MCF 10A (cell line): ENCODE results near the gene ZNF480. TPM values are rescaled to one million over a fixed set of nuclear protein-coding genes. Genes with fewer than 3 reads are reported as not detected.

Experiments
- BruUV-seq: library from RNA; stranded (reverse); fragments of 400-500 nt; replicated peaks from 2 replicates; lab custom pipeline; 2021; lab: Mats Ljungman, UMichigan
- CTCF ChIA-PET: fragments of 300-600 bp; sonication (Branson Sonifier 250); formaldehyde crosslinking; extraction: SDS; loops from one replicate; lab custom pipeline; 2021; ENCODE audit warnings: antibody characterized with exemption, inconsistent platforms; lab: Yijun Ruan, JAX
- POLR2A ChIA-PET: fragments of 300-600, 350-650 bp; sonication (Branson Sonifier 250); formaldehyde crosslinking; extraction: SDS; loops from one replicate; lab custom pipeline; 2020; ENCODE audit warnings: antibody characterized with exemption, inconsistent platforms; lab: Yijun Ruan, JAX
- DNase-seq: peaks from one replicate; pipeline ENCODE4 v3.0.0-alpha.2; 2018; ENCODE audit not compliant: unreplicated experiment
- H3K27ac Mint-ChIP-seq: one replicate; pipeline ENCODE4 v1.8.0; 2022; ENCODE audit warnings: mild to moderate bottlenecking, low read depth, mixed read lengths; ENCODE audit not compliant: unreplicated experiment
- H3K27me3 Mint-ChIP-seq: one replicate; pipeline ENCODE4 v1.8.0; 2022; ENCODE audit warnings: mixed read lengths; ENCODE audit not compliant: insufficient read depth, unreplicated experiment
- H3K36me3 Mint-ChIP-seq: one replicate; pipeline ENCODE4 v1.8.0; 2022; ENCODE audit warnings: mild to moderate bottlenecking, moderate library complexity, mixed read lengths; ENCODE audit not compliant: insufficient read depth, unreplicated experiment
- H3K4me1 Mint-ChIP-seq: one replicate; pipeline ENCODE4 v1.8.0; 2022; ENCODE audit warnings: mixed read lengths; ENCODE audit not compliant: insufficient read depth, unreplicated experiment
- H3K4me3 Mint-ChIP-seq: one replicate; pipeline ENCODE4 v1.8.0; 2022; ENCODE audit warnings: mild to moderate bottlenecking, moderate library complexity, mixed read lengths; ENCODE audit not compliant: unreplicated experiment
- H3K9me3 Mint-ChIP-seq: one replicate; pipeline ENCODE4 v1.8.0; 2022; ENCODE audit warnings: mixed read lengths; ENCODE audit not compliant: unreplicated experiment
- CTCF ChIP-seq: fragments of 200-600 bp; IDR thresholded peaks from one replicate; pipeline ENCODE4 v1.8.0; 2022; ENCODE audit warnings: antibody characterized with exemption, mild to moderate bottlenecking; ENCODE audit not compliant: unreplicated experiment
- intact Hi-C: fragments of 100-400 bp; cut with micrococcal nuclease; formaldehyde crosslinking; loops from 2 replicates; pipeline ENCODE4 v1.14.1; 2022
- total RNA-seq: library from RNA; stranded (reverse); gene quantifications from 2 replicates; pipeline ENCODE4 v1.2.3, GENCODE V29; 2022

ZNF480 gene
- total RNA-seq, 1 experiment from 2014 or later = 13.1 TPM

GRCh38 chr19:52296400-52296772 is 583 bp upstream of the ZNF480 start:
- intact Hi-C loops = no loop called here
- no peak for TF ChIP-seq CTCF
- H3K9me3 Mint-ChIP-seq = peaks cover 34% of the 10 kb centered on the region
- peak overlapping the region; percentile 90 for H3K4me3 Mint-ChIP-seq
- H3K27ac Mint-ChIP-seq = peak overlapping the region; percentile 85
- ChIA-PET CTCF (interaction anchor here (0.6 kb wide), 1 partner anchor 503 kb away, joined by 3 read pairs; no protein-coding TSS in a partner anchor), POLR2A (interaction anchor here (0.5 to 0.6 kb wide), 3 partner anchors 9 to 185 kb away, joined by 3 read pairs; partner anchors contain the start of gene PPP2R1A)
- BruUV-seq = no TSS peak
- peaks cover 13% of the 10 kb centered on the region for H3K4me1 Mint-ChIP-seq
- DNase-seq = no peak
- no peaks in the 10 kb centered on the region for H3K27me3 Mint-ChIP-seq
- H3K36me3 Mint-ChIP-seq = peaks cover 54% of the 10 kb centered on the region

GRCh38 chr19:52297601-52298364 is 814 bp downstream of the ZNF480 start:
- POLR2A ChIA-PET = no interaction called here
- no peaks in the 10 kb centered on the region for H3K27me3 Mint-ChIP-seq
- H3K9me3 Mint-ChIP-seq = peaks cover 29% of the 10 kb centered on the region
- H3K36me3 Mint-ChIP-seq = peaks cover 54% of the 10 kb centered on the region
- peak overlapping the region; percentile 90 for H3K4me3 Mint-ChIP-seq
- DNase-seq = no peak
- no TSS peak for BruUV-seq
- no peak for TF ChIP-seq CTCF
- CTCF ChIA-PET = no interaction called here
- intact Hi-C loops = no loop called here
- H3K27ac Mint-ChIP-seq = peak overlapping the region; percentile 85
- H3K4me1 Mint-ChIP-seq = peaks cover 13% of the 10 kb centered on the region

GRCh38 chr19:52307275-52307674 is 10.3 kb downstream of the ZNF480 start:
- Mint-ChIP-seq H3K36me3 (peaks cover 88% of the 10 kb centered on the region), H3K4me3 (no peak overlapping the region), H3K27ac (no peak overlapping the region), H3K9me3 (peaks cover 14% of the 10 kb centered on the region), H3K27me3 (no peaks in the 10 kb centered on the region), H3K4me1 (no peaks in the 10 kb centered on the region)
- intact Hi-C loops = no loop called here
- CTCF ChIA-PET = interaction anchor here (1.0 kb wide), 1 partner anchor 437 kb away, joined by 3 read pairs; no protein-coding TSS in a partner anchor
- peak; percentile 8 for DNase-seq
- TF ChIP-seq CTCF = no peak
- POLR2A ChIA-PET = interaction anchor here (1.3 kb wide), 1 partner anchor 13 kb away, joined by 3 read pairs; no protein-coding TSS in a partner anchor
- no TSS peak for BruUV-seq

- no peak overlapping the region for H3K27ac Mint-ChIP-seq
- no peak for DNase-seq
- peaks cover 62% of the 10 kb centered on the region for H3K36me3 Mint-ChIP-seq
- TF ChIP-seq CTCF = no peak
- intact Hi-C loops = no loop called here
- H3K4me1 Mint-ChIP-seq = no peaks in the 10 kb centered on the region
- no TSS peak for BruUV-seq
- H3K4me3 Mint-ChIP-seq = no peak overlapping the region
- H3K27me3 Mint-ChIP-seq = no peaks in the 10 kb centered on the region
- peaks cover 37% of the 10 kb centered on the region for H3K9me3 Mint-ChIP-seq
- ChIA-PET CTCF (no interaction called here), POLR2A (no interaction called here)
These were observed 25.5 kb downstream of the ZNF480 start for GRCh38 chr19:52322429-52322828.
